GM18526 (cell line): Measurements from ENCODE around the gene CDK5RAP2.

Experiments
- POLR2A ChIP-seq: IDR thresholded peaks from 3 replicates; pipeline ENCODE4 v1.6.1; 2011; ENCODE audit not compliant: insufficient read length; ENCODE audit errors: extremely low read depth

The CDK5RAP2 gene

DNA sequence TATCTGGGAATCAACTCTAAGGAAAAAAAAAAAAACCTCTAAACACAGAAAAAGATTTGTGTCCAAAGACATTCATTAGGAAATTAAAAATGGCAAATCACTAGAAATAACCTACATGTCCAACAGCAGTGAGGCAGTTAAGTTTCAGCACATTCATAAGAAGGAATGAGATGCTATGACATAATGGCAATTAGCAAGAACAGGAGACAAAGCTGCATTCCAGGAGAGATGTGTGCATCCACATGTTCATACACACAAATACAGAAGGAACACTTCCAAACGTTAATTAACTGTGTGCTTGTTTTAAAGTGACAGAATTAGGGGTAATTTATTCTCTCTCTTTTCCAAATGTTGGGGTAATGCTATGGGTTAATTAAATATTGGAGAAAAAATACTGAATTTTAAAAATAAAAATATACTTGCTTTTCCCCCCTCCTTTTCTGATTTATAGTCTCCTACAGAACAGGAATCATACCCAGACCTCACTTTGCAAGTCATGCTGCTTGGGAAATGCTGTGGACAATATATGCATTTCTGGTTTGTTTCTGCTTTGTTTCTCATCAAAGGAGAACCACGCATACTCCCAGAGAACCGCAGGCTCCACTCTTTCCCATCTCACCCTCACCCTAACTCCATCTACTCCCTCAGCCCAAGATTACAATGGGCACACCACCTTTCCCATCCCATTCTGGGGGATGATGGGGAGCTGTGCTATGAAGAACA is 114.1 kb downstream of the CDK5RAP2 start:
- no peak for TF ChIP-seq POLR2A

DNA sequence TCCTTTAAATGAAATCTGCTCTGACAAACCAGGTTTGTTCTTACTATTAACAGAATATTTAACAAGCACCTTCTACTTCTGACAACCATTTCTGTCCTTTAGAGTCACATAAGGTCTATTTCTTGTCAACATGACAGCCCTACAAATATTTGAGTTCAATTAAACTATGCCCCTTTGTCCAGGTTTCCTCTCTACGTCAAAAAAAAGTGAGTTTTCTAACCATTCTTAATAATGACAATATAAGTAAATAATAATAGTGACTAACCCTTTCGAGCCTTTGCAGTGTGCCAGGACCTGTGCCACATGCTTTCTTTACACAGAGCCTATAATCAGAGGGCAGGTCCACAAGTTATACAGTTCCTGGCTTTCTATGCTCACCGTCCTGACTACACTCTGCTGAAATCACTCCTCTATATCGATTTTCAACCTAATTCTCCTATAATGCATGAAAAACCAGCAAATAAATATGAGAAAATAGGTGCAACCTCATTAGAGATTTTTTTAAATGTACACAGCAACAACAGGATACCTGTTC is 115.0 kb downstream of the CDK5RAP2 start:
- no peak for TF ChIP-seq POLR2A

DNA sequence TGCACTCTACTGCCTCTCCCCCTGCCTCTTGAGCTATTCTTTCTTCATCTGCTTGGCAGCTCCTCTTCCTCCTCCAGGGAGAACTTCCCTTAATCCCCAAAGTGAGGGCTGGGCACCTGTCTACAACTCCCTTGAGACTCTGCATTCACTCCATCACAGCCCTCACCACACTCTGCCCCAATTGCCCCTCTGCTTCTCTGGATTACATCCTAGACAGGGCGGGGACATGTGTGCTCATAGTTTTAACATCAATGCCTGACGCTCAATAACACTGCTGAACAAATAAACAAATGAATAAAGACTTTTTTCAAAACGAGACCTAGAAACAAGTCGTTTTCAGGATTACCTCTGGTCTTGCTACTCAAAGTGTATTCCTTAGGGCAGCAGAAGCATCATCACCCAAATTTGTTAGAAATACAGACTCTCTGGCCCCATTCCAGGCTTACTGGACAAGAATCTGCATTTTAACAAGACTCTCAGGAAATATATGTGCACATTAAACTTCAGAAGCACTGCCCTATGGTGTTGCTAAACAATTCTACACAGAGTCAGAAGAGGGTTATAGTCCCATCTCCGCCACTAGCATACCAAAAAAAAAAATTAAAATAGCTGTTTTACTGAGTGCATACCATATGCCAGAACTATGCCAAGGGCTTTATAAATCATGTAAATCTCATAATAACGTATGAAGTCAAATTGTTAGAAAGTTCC is 115.6 kb downstream of the CDK5RAP2 start:
- no peak for TF ChIP-seq POLR2A

DNA sequence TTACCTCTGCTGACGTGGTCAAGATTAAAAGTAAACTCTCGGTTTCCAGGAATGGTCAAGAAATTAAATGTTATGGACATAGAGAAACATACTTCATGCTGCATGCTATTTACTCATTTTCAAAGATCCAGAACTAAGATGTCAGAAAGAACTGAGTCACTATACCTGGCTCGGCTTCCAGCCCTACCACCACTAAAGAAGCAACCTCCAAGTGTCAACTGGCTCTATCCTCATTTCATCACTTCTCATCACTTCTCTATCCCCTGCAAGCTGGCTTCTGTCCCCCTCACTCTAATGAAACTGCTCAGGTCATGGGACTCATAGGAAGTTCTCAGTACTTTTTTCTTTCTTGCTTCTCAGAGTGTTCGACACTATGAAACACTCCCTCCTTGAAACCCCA is 116.2 kb downstream of the CDK5RAP2 start:
- no peak for TF ChIP-seq POLR2A

DNA sequence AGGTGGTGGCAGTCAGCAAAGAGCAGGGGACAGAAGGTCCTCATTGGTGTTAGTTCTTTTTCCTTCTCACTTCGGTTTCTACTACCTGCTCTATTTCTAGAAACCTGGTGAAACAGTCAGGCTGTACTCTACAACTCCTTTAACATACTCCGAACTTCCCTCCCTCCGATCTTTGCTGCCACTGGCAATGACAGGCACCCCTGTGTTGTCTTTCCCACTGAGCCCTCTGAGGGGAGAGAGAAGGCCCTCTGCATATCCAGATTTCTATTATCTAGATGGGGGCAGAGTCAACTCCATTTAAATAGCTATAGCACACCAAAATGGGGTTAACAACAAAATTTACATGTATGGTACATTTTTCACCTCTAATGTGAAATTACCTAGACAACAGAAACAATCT is 123.7 kb downstream of the CDK5RAP2 start:
- TF ChIP-seq POLR2A = no peak

DNA sequence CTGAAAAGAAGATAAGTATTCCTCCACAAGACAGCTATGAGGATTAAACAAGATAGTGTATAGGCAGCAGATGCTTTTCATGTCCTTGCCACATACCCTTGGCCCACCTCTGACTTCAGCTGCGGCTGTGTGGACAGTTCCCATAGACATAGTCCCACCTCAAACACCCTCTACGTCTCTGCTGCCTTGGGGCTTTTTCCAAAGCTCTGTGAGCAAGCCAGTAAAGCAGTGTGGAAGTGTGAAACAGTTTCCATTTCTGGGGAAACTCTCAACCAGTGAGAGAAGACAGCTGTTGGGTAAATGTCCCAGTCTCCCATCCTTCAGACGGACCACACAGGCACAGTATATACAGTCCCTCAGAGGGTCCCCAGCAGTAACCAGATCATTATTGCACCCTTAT is 125.5 kb downstream of the CDK5RAP2 start:
- TF ChIP-seq POLR2A = no peak

DNA sequence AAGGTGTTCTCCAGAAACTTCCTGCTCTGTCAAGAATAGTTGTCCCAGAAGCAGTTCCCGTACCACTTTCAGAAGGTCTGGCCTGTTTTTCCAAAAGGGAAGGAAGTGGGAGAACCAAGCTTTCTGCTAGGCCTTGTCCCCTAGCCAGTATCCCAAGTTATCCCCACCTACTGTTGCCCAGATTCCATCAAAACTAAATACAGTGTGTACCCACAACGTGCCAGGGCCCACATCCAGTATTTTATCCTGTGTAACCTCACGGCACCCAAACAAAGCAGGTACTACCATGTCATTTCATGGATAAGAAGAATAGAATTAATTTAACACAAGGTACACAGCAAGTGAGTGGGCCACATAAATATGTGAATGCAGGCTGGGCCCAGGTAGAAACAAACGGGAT is 126.2 kb downstream of the CDK5RAP2 start:
- no peak for TF ChIP-seq POLR2A

DNA sequence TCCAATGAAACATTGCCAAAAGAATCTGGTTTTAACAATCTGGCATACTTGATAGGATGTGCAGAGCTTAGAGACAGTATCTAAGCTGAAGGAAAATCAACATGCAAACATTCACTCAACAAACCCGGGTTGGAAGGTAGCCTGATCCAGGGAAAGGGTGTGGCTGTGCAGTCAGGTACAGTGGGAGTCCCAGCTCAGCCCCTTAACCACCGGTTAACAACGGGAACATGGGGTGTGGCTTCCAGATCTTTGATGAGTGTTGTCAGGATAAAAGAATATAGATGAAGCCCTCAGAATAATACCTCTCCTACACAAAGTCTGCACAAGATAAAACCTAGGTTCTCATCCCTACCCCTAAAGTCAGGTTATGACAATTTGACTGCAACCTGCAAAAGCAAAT is 127.3 kb downstream of the CDK5RAP2 start:
- no peak for TF ChIP-seq POLR2A

DNA sequence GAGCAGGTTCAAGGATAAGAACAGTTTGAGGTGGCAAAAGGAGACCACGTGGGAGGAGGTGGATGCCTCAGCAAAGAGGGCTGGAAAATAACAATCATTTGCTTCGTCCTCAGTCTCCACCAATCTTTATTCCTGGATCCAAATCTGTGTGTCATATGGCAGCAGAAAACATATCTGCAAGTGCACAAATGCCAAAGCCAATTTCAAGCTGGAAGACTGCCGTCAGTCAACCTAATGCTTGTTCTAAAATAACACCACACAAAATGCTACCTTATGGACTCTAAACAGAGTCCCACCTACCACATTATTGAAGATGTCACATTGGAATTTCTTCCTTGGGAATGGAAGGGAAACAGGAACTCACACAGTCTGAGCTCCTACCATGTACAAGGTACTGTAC is 129.1 kb downstream of the CDK5RAP2 start:
- no peak for TF ChIP-seq POLR2A

DNA sequence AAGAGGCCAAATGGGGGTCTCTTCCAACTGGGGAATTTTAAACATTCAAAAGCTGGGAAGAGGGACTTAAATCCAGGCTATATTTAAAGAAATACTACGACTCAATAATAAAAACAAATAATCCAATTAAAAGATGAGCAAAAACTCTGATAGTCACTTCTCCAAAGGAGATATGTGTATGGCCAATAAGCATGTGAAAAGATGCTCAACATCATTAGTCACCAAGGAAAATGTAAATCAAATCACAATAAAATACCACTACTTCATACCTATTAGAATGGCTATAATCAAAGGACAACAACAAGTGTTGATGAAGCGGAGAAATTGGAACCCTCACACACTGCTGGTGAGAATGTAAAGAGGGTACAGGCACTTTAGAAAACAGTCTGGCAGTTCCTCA is 130.4 kb downstream of the CDK5RAP2 start:
- TF ChIP-seq POLR2A = no peak

DNA sequence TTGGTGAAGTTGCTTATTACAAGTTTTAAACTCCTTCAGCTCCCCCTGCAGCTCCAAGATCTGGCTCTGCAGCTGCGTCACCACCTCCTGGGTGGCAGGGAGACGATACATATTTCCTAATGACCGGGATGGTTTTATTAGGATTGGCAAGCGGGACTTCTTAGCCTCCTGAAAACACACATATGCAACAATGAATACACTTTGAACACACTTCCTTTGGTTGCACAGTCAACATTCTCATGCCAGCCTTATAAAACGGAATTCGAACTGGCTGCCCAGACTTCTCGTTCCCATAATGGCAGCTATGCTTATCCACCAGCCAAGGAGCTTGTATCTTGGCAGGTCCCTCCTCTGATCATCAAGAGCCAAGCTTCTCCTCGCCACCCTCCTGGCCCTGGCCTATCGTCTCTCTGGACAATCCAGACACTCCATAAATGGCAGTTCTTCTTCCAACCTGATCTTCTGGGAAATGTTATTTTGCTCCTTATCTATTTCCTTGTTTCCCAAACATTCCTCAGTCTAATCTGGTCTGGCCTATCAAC is 131.9 kb downstream of the CDK5RAP2 start:
- no peak for TF ChIP-seq POLR2A

DNA sequence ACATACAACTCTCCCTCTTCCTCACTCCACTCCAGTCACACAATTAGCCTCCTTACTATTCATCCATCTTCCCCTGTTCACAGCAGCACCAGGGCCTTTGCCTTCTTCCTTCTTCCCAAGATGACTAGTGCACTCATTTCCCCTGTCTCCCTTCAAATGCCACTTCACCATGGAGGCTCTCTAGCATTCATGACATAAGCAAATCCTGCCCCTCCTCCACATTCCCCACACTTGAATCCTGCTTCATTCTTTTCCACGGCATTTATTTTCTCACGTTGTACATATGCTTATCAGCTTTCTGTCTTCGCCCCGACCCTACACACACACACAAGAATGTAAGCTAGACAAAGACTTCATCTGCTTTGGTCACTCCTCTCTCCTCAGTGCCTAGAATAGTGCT is 133.3 kb downstream of the CDK5RAP2 start:
- no peak for TF ChIP-seq POLR2A

DNA sequence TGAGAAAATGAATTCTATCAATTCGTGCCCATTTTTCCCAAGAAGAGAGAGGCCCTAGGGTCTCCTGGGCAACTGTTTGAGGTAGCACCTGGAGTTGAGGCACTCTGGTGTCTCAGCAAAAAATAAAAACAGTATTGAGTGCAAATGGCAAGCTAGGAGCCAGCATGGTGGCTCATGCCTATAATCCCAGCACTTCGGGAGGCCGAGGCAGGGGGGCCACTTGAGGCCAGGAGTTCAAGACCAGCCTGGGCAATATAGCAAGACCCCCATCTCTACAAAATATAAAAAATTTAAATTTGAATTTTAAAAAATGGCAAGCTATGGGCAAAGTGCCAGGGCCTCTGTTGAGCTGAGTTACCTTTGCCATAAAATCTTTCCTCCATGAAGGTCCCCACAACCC is 136.0 kb downstream of the CDK5RAP2 start:
- TF ChIP-seq POLR2A = no peak

DNA sequence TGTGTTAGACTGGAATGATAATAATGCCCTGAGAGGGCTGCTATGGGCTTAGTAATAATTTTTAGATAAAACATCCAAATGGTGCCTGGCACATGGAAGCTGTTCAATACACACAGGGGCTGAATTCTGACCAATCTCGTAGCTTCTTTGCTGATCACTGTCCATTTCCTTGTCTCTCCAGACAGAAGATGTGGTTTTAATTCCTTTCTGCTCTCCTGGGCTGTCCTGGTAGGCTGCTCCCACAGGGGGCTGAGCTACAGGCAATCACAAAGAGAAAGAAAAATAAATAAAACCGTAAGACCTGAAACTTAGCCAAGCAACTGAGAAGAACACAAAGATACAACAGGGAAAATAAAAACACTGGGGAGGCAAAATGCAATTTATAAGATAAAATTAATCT is 136.5 kb downstream of the CDK5RAP2 start:
- TF ChIP-seq POLR2A = no peak

DNA sequence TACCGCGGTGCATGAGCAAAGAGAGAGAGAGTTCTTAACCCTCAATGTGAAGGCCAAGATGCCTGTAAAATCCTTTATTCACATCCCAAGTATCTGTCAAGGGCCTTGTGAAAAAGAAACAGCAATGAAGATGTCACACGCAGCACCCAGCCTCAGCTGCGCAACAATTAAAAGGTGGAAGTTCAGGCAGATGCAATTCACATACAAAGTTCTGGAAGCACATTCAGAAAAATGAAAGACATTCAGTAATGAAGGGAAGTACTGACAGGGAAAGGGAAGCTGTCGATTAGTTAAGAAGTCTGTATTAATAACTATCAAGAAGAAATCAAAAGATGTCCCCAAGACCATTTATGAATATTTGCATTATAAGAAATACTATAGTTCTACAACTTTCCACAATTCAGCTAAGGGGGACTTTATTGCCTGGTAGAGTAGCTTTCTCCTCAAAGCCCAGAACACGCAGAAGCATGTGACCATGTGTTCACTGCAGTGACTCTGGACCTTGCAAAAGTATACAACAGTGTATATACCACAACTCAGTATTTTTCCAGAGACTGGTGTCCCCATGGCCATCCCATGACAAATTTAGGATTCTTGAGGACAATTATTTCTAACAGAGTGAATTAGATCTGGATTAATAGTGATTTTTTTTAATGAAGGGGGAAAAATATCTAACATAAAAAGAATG is 137.5 kb downstream of the CDK5RAP2 start:
- no peak for TF ChIP-seq POLR2A
